H1 (cell line): Measurements from ENCODE around the gene EBF3. TPM values are rescaled to one million over a fixed set of nuclear protein-coding genes. Genes with fewer than 3 reads are reported as not detected.

Experiments used
- CTCF ChIA-PET: fragments of 300-600 bp; sonication (Branson Sonifier 250); formaldehyde crosslinking; loops from one replicate; lab custom pipeline; 2021; ENCODE audit not compliant: partially characterized antibody; lab: Charles Lee
- POLR2A ChIA-PET: fragments of 300-600 bp; sonication (Branson Sonifier 250); formaldehyde crosslinking; loops from one replicate; lab custom pipeline; 2021; ENCODE audit warnings: inconsistent platforms; ENCODE audit not compliant: partially characterized antibody; lab: Charles Lee
- DNase-seq, 2 experiments: peaks; one replicate each; pipeline versions ENCODE4 v3.0.0 to v3.0.0-alpha.2; 2010 to 2022; ENCODE audit warnings: low spot score in 2 of 2, low read depth in 1 of 2, mixed read lengths in 1 of 2
- FAIRE-seq: peaks from 2 replicates; lab custom pipeline; 2011; peaks lifted over from hg19 to GRCh38; lab: Jason Lieb, UNC
- H2AFZ ChIP-seq: 2 replicates; pipeline ENCODE4 v1.8.1; 2012; ENCODE audit warnings: low read length, inconsistent platforms
- H2AK5ac ChIP-seq: 2 replicates; pipeline ENCODE4 v1.6.1; 2013; ENCODE audit warnings: low read depth, low read length
- H2BK120ac ChIP-seq: replicated peaks from 2 replicates; pipeline ENCODE3; 2013; ENCODE audit warnings: low read depth, low read length, inconsistent platforms
- H2BK12ac ChIP-seq: 2 replicates; pipeline ENCODE4 v1.6.1; 2013; ENCODE audit warnings: low read depth, low read length
- H2BK15ac ChIP-seq: 2 replicates; pipeline ENCODE4 v1.6.1; 2013; ENCODE audit warnings: low read length
- H2BK20ac ChIP-seq: 2 replicates; pipeline ENCODE4 v1.6.1; 2013; ENCODE audit warnings: low read length
- H2BK5ac ChIP-seq: 2 replicates; pipeline ENCODE4 v1.6.1; 2013; ENCODE audit warnings: low read depth, low read length
- H3K14ac ChIP-seq: 2 replicates; pipeline ENCODE4 v1.6.1; 2013; ENCODE audit warnings: inconsistent platforms; ENCODE audit not compliant: insufficient read length
- H3K18ac ChIP-seq: 2 replicates; pipeline ENCODE4 v1.6.1; 2013; ENCODE audit warnings: low read length; ENCODE audit errors: extremely low read depth
- H3K23ac ChIP-seq: 2 replicates; pipeline ENCODE4 v1.6.1; 2013; ENCODE audit warnings: inconsistent platforms; ENCODE audit not compliant: insufficient read length
- H3K23me2 ChIP-seq: 2 replicates; pipeline ENCODE4 v1.6.1; 2013; ENCODE audit warnings: low read depth, low read length
- H3K27ac ChIP-seq: 2 replicates; pipeline ENCODE4 v1.6.1; 2011; ENCODE audit warnings: low read depth, low read length, inconsistent platforms
- H3K27me3 ChIP-seq, 4 experiments: replicated peaks in 1 of 4; 1 replicate in 1 of 4; 2 replicates in 3 of 4; pipeline versions ENCODE4 v1.6.1 to v1.8.1; 2011 to 2013; ENCODE audit warnings: low read length in 3 of 4, mild to moderate bottlenecking in 3 of 4, inconsistent platforms in 2 of 4, mixed read lengths in 2 of 4, moderate library complexity in 1 of 4; ENCODE audit not compliant: control insufficient read depth in 3 of 4, insufficient read depth in 3 of 4; ENCODE audit errors: extremely low read depth in 1 of 4
- H3K36me3 ChIP-seq, 4 experiments: 2 replicates each; pipeline versions ENCODE4 v1.6.1 to v1.8.1; 2011 to 2013; ENCODE audit warnings: mild to moderate bottlenecking in 4 of 4, low read length in 3 of 4, moderate library complexity in 2 of 4, control low read depth in 1 of 4, inconsistent platforms in 1 of 4; ENCODE audit not compliant: insufficient read depth in 4 of 4, control insufficient read depth in 2 of 4
- H3K4ac ChIP-seq: replicated peaks from 2 replicates; pipeline ENCODE3; 2013; ENCODE audit warnings: low read length, low read depth, mixed read lengths, inconsistent platforms; ENCODE audit not compliant: insufficient read length
- H3K4me1 ChIP-seq, 4 experiments: replicated peaks in 1 of 4; 1 replicate in 1 of 4; 2 replicates in 3 of 4; pipeline versions ENCODE4 v1.6.1 to v1.8.1; 2011 to 2013; ENCODE audit warnings: low read length in 3 of 4, inconsistent platforms in 2 of 4, mixed read lengths in 1 of 4; ENCODE audit not compliant: insufficient read depth in 4 of 4, control insufficient read depth in 3 of 4
- H3K4me2 ChIP-seq, 2 experiments: 2 replicates each; pipeline versions ENCODE4 v1.6.1 to v1.8.1; 2011 to 2013; ENCODE audit warnings: low read depth in 2 of 2, low read length in 2 of 2, control low read depth in 1 of 2, inconsistent platforms in 1 of 2, mild to moderate bottlenecking in 1 of 2; ENCODE audit not compliant: insufficient read depth in 1 of 2
- H3K4me3 ChIP-seq, 4 experiments: fragments of 200-600, 300-600 bp in 1 of 4; sonication (generic), shearing (Covaris generic), sonication (Bioruptor Twin) in 1 of 4; 2 replicates each; pipeline versions ENCODE4 v1.5.1 to v1.8.1; 2011 to 2016; ENCODE audit warnings: low read length in 4 of 4, low read depth in 3 of 4, control low read depth in 2 of 4, inconsistent platforms in 2 of 4, mild to moderate bottlenecking in 2 of 4, mixed read lengths in 1 of 4, moderate library complexity in 1 of 4; ENCODE audit not compliant: insufficient read depth in 2 of 4; ENCODE audit errors: extremely low read depth in 1 of 4
- H3K56ac ChIP-seq: replicated peaks from 2 replicates; pipeline ENCODE3; 2013; ENCODE audit warnings: low read depth, mild to moderate bottlenecking, mixed read lengths, low read length, inconsistent platforms; ENCODE audit not compliant: insufficient read length
- H3K79me1 ChIP-seq: 2 replicates; pipeline ENCODE4 v1.6.1; 2013; ENCODE audit warnings: low read depth, low read length, control low read depth
- H3K79me2 ChIP-seq, 2 experiments: 2 replicates each; pipeline versions ENCODE4 v1.6.1 to v1.8.1; 2012 to 2013; ENCODE audit warnings: low read length in 2 of 2, mild to moderate bottlenecking in 2 of 2, inconsistent platforms in 1 of 2; ENCODE audit not compliant: insufficient read depth in 2 of 2, control insufficient read depth in 1 of 2
- H3K9ac ChIP-seq, 4 experiments: replicated peaks in 1 of 4; 1 replicate in 1 of 4; 2 replicates in 3 of 4; pipeline versions ENCODE4 v1.6.1 to v1.8.1; 2011 to 2013; ENCODE audit warnings: low read depth in 3 of 4, low read length in 3 of 4, control low read depth in 2 of 4, mild to moderate bottlenecking in 2 of 4, moderate library complexity in 2 of 4, inconsistent platforms in 1 of 4; ENCODE audit errors: extremely low read depth in 1 of 4
- H3K9me3 ChIP-seq, 2 experiments: 2 replicates each; pipeline versions ENCODE4 v1.6.1 to v1.8.1; 2012 to 2013; ENCODE audit warnings: mild to moderate bottlenecking in 2 of 2, moderate library complexity in 2 of 2, control low read depth in 1 of 2, inconsistent platforms in 1 of 2, low read depth in 1 of 2, low read length in 1 of 2, mixed read lengths in 1 of 2; ENCODE audit not compliant: insufficient read depth in 2 of 2
- H4K20me1 ChIP-seq, 2 experiments: replicated peaks in 1 of 2; 2 replicates each; pipeline versions ENCODE3 to v1.8.1; 2011 to 2013; ENCODE audit warnings: inconsistent platforms in 2 of 2, low read length in 2 of 2, mild to moderate bottlenecking in 1 of 2; ENCODE audit not compliant: insufficient read depth in 2 of 2, control insufficient read depth in 1 of 2
- H4K5ac ChIP-seq: 2 replicates; pipeline ENCODE4 v1.6.1; 2013; ENCODE audit warnings: low read length, low read depth, mixed read lengths, inconsistent platforms; ENCODE audit not compliant: insufficient read length
- H4K8ac ChIP-seq: 2 replicates; pipeline ENCODE4 v1.8.0; 2013; ENCODE audit warnings: mild to moderate bottlenecking, moderate library complexity, low read length, inconsistent platforms; ENCODE audit not compliant: insufficient read depth; ENCODE audit errors: extremely low read depth
- H4K91ac ChIP-seq: replicated peaks from 2 replicates; pipeline ENCODE3; 2013; ENCODE audit warnings: low read length, mixed read lengths, inconsistent platforms; ENCODE audit not compliant: insufficient read length
- CREB1 ChIP-seq: IDR thresholded peaks from 2 replicates; pipeline ENCODE4 v1.6.1; 2012; ENCODE audit warnings: inconsistent platforms
- EGR1 ChIP-seq: IDR thresholded peaks from 2 replicates; pipeline ENCODE4 v1.6.1; 2011; ENCODE audit warnings: low read depth, low read length, borderline replicate concordance
- SIN3A ChIP-seq, 2 experiments: IDR thresholded peaks in 1 of 2; conservative IDR thresholded peaks in 1 of 2; 2 replicates each; pipeline ENCODE4 v1.6.1; 2011 to 2012; ENCODE audit warnings: low read length in 2 of 2, improper control_type of control experiment in 1 of 2, low read depth in 1 of 2, mild to moderate bottlenecking in 1 of 2
- SIX5 ChIP-seq: IDR thresholded peaks from 2 replicates; pipeline ENCODE4 v1.6.1; 2011; ENCODE audit warnings: mild to moderate bottlenecking, low read depth, low read length
- SP4 ChIP-seq: IDR thresholded peaks from 2 replicates; pipeline ENCODE4 v1.6.1; 2012; ENCODE audit warnings: low read length, inconsistent platforms
- TBP ChIP-seq: IDR thresholded peaks from 2 replicates; pipeline ENCODE4 v1.6.1; 2011; ENCODE audit warnings: low read depth, low read length, improper control_type of control experiment
- WGBS, 2 experiments: shearing (Covaris generic) in 1 of 2; methylation state at CpG; one replicate each; pipeline versions ENCODE4 v1.1.6 to v1.1.7; 2013 to 2015; ENCODE audit warnings: low lambda C conversion rate in 2 of 2, mixed read lengths in 2 of 2, inconsistent platforms in 1 of 2, low coverage in 1 of 2, missing lambda C conversion rate in 1 of 2; ENCODE audit not compliant: insufficient replicate concordance in 2 of 2, insufficient coverage in 1 of 2, insufficient read length in 1 of 2; ENCODE audit errors: extremely low coverage in 1 of 2, missing lambda C conversion rate in 1 of 2; 5-methylcytosine and 5-hydroxymethylcytosine counted together
- polyA plus RNA-seq, 7 experiments: library from polyadenylated mRNA; depleted of rRNA in 3 of 7; stranded (reverse) in 5 of 7; unstranded in 2 of 7; fragments of >200 nt in 5 of 7; fragments of 200-250 nt in 2 of 7; gene quantifications; 1 replicate in 5 of 7; 2 replicates in 1 of 7; 4 replicates in 1 of 7; pipeline versions ENCODE4 v1.2.1 to v1.2.3, GENCODE V29; 2011 to 2013; ENCODE audit warnings: missing spikeins in 2 of 7, mixed read lengths in 2 of 7
- total RNA-seq: library from RNA; stranded (reverse); fragmentation: NEBNext Ultra II Directional; extraction: Animal tissue kit (Norgen Biotek cat#: 25700); gene quantifications from 2 replicates; pipeline ENCODE4 v1.2.1, GENCODE V29; 2021
- TF ChIP-seq, protein P1 (sequence below): IDR thresholded peaks from 2 replicates; pipeline ENCODE4 v1.6.1; 2011; ENCODE audit warnings: low read depth, mild to moderate bottlenecking, low read length; ENCODE audit not compliant: insufficient read depth
- TF ChIP-seq, protein P2 (sequence below): IDR thresholded peaks from 2 replicates; pipeline ENCODE4 v1.6.1; 2012; ENCODE audit warnings: low read length, inconsistent platforms

EBF3 gene
- total and polyA plus RNA-seq, 2 of the 8 experiments (the other 6 are each of a cell fraction or from before 2014, with no cell fraction given) = 0.08 to 0.26 TPM

DNA sequence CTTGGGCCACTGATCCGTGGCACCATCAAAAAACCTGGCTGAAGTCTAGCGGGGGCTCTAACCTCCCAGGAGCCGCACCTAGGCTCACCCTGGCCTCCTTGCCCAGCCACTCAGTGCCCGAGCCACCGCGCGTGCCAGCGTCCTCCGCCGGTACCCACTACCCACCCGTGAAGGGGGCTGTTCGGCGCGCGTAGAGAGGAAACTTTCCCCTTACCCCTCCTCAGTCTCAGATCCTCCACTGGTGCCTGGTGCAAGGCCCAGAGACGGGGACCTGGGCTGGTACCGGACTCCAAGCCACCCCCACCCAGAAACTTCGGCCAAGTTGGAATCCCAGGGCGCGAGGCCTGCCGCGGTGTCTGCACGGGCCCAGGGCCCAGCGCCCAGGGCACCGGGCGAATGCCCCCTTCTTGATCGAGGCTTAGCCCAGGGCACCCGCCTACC is 3.5 kb upstream of the EBF3 start:
- Histone ChIP-seq H4K91ac (no peak overlapping the region), H3K23me2 (peaks cover 33% of the 10 kb centered on the region; the same call in 1 of the 2 replicates), H3K9ac (no peak overlapping the region), H4K5ac (no peak overlapping the region), H3K4ac (no peak overlapping the region), H2BK12ac (no peak overlapping the region; the same call in 1 of the 2 replicates), H3K56ac (no peak overlapping the region), H3K14ac (no peak overlapping the region), H3K9me3 (no peaks in the 10 kb centered on the region), H3K79me2 (no peaks in the 10 kb centered on the region), H3K27ac (no peak overlapping the region), H3K4me1 (peaks cover 0 to 34% (median 24%) of the 10 kb centered on the region in 4 experiments; a peak in 6 of 7 replicates), H3K18ac (no peak overlapping the region), H3K4me3 (peak overlapping the region in 1 of 4 experiments; percentile 55; a peak in 2 of 8 replicates), H4K20me1 (peaks cover 16 to 28% of the 10 kb centered on the region in 2 experiments), H3K4me2 (peak overlapping the region; percentile 62 to 75), H2BK5ac (no peak overlapping the region), H3K23ac (no peak overlapping the region), H2BK20ac (peak overlapping the region; percentile 61; the same call in 1 of the 2 replicates), H3K36me3 (peaks cover 0 to 14% (median 0%) of the 10 kb centered on the region in 4 experiments; a peak in 1 of 8 replicates), H4K8ac (no peak overlapping the region), H2AFZ (no peak overlapping the region), H3K27me3 (peaks cover 80 to 96% (median 89%) of the 10 kb centered on the region in 4 experiments), H2BK15ac (no peak overlapping the region), H2AK5ac (peak overlapping the region; percentile 53; the same call in 1 of the 2 replicates), H3K79me1 (no peaks in the 10 kb centered on the region), H2BK120ac (no peak overlapping the region)
- TF ChIP-seq EGR1 (no peak), TBP (no peak), SIX5 (no peak), SP4 (no peak), CREB1 (no peak), SIN3A (conservative IDR thresholded peaks at IDR 0.05 in 1 of 2, IDR thresholded peaks at IDR 0.05 in 1 of 2; ENCODE audit: low read depth in 1 of 2, low read length in 2 of 2) (no peak)
- TF ChIP-seq, protein P1, sequence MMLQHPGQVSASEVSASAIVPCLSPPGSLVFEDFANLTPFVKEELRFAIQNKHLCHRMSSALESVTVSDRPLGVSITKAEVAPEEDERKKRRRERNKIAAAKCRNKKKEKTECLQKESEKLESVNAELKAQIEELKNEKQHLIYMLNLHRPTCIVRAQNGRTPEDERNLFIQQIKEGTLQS = no peak
- TF ChIP-seq, protein P2, sequence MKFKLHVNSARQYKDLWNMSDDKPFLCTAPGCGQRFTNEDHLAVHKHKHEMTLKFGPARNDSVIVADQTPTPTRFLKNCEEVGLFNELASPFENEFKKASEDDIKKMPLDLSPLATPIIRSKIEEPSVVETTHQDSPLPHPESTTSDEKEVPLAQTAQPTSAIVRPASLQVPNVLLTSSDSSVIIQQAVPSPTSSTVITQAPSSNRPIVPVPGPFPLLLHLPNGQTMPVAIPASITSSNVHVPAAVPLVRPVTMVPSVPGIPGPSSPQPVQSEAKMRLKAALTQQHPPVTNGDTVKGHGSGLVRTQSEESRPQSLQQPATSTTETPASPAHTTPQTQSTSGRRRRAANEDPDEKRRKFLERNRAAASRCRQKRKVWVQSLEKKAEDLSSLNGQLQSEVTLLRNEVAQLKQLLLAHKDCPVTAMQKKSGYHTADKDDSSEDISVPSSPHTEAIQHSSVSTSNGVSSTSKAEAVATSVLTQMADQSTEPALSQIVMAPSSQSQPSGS = no peak
- FAIRE-seq = no peak
- ChIA-PET POLR2A (interaction anchor here (1.1 kb wide), 1 partner anchor 12 kb away, joined by 3 read pairs; no protein-coding TSS in a partner anchor), CTCF (interaction anchor here (1.0 to 1.6 kb wide), 4 partner anchors 10 to 936 kb away, joined by 3 read pairs; no protein-coding TSS in a partner anchor)
- DNase-seq = peak in 1 of 2 experiments; percentile 54
- 13% methylated on average over 21 of the region's 28 CpGs; no CpG with 5 or more reads in 1 of the 2 experiments for WGBS, 2 experiments
